NCI-H446 (cell line): Measurements from ENCODE around the gene CABCOCO1.
"Not testable (repeated sequence)": the region's sequence is repeated elsewhere in the genome, so short reads cannot be mapped to it uniquely, and the experiment has no call there.

Source experiments
- DNase-seq, 2 experiments: peaks; one replicate each; lab custom pipeline; 2025; lab: John Stamatoyannopoulos, UW

The CABCOCO1 gene

GRCh38 chr10:61643316-61643751, 19.4 kb upstream of the CABCOCO1 start:
- peak in 1 of 2 experiments; percentile 10 for DNase-seq

- DNase-seq, result no peak
Measured at GRCh38 chr10:61653699-61654098, 9.0 kb upstream of the CABCOCO1 start.

- no peak for DNase-seq
Measured at GRCh38 chr10:61655335-61655851, 7.3 kb upstream of the CABCOCO1 start.

- DNase-seq, result no peak
Measured at GRCh38 chr10:61663466-61663865, 737 bp downstream of the CABCOCO1 start.

GRCh38 chr10:61664985-61665384, 2.3 kb downstream of the CABCOCO1 start:
- DNase-seq, result peak in 1 of 2 experiments; percentile 65

GRCh38 chr10:61669161-61669725, 6.5 kb downstream of the CABCOCO1 start:
- DNase-seq, result no peak

- DNase-seq, result no peak
Measured at GRCh38 chr10:61669849-61670248, 7.1 kb downstream of the CABCOCO1 start.

- no peak for DNase-seq
Measured at GRCh38 chr10:61673360-61673759, 10.6 kb downstream of the CABCOCO1 start.

GRCh38 chr10:61682323-61682722, 19.6 kb downstream of the CABCOCO1 start:
- DNase-seq, result no peak

GRCh38 chr10:61683319-61683718, 20.6 kb downstream of the CABCOCO1 start:
- DNase-seq, result no peak

GRCh38 chr10:61684894-61685507, 22.3 kb downstream of the CABCOCO1 start:
- no peak for DNase-seq

- DNase-seq, result no peak
Measured at GRCh38 chr10:61688551-61689308, 26.0 kb downstream of the CABCOCO1 start.

- not testable (repeated sequence) for DNase-seq
Measured at GRCh38 chr10:61691667-61692066, 28.9 kb downstream of the CABCOCO1 start.

GRCh38 chr10:61692447-61693010, 29.8 kb downstream of the CABCOCO1 start:
- no peak for DNase-seq

GRCh38 chr10:61698968-61699655, 36.4 kb downstream of the CABCOCO1 start:
- no peak for DNase-seq

GRCh38 chr10:61701055-61701705, 38.5 kb downstream of the CABCOCO1 start:
- no peak for DNase-seq

- no peak for DNase-seq
Measured at GRCh38 chr10:61701706-61702105, 39.0 kb downstream of the CABCOCO1 start.

GRCh38 chr10:61702584-61702983, 39.9 kb downstream of the CABCOCO1 start:
- DNase-seq, result no peak

GRCh38 chr10:61705022-61705613, 42.4 kb downstream of the CABCOCO1 start:
- no peak for DNase-seq

GRCh38 chr10:61708846-61709245, 46.1 kb downstream of the CABCOCO1 start:
- no peak for DNase-seq

- not testable (repeated sequence) for DNase-seq
Measured at GRCh38 chr10:61712105-61712504, 49.4 kb downstream of the CABCOCO1 start.
